ENCODE results near the gene DMPK.
A peak's percentile ranks its signal among the peaks of the same experiment; 100 is the strongest.

Gene DMPK

DNA sequence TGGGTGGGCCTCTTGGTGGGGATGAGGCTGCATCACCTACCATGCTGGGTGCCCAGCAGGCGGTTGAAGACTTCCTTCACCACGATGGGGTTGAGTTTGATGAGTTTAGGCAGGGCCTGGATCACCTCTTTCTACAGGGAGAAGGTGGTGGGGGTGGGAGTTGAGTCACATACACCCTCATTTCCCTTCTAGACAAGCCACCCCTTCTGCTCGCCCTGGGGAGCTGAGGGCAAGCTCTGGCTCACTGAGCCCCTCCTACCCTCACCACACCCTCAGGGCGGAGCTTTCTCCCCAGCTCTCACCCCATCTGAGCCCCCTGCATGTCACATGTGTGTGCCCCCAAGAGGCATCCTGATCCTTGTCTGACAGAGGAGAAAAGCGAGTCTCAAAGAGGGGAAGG lies 40.4 kb upstream of the DMPK start:
- Histone ChIP-seq H3K36me3 (ENCODE audit: control insufficient read depth in 1 of 2, insufficient read depth in 2 of 2, low read length in 2 of 2) (peaks cover 48 to 82% of the 10 kb centered on the region in 2 donors), H3K27ac (ENCODE audit: low read length) (no peak overlapping the region), H3K4me3 (ENCODE audit: low read depth in 1 of 2, low read length in 2 of 2) (no peak overlapping the region)

DNA sequence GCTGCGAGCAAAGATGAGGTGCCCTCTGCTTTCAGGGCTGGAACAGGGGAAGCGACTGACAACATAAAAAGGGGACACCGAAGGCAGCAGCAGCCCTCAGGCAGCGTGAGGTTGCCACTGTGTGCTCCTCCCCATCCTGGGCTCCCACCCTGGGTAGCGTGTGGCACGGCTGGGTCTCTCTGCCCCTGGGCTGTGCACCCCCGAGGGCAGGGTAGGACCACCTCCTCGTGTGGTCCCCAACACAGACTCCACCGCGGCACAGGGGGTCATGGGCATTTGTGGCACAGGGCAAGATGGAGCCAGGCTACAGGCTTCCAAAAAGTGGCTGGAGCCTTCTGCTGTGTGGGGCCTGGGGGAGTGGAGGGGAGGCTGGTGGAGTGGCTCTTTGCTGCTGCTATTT lies 39.3 kb upstream of the DMPK start:
- H3K27me3 ChIP-seq (ENCODE audit: low read depth, low read length) = no peaks in the 10 kb centered on the region
- H3K27ac ChIP-seq (ENCODE audit: low read length) = no peak overlapping the region
- no peaks in the 10 kb centered on the region for H3K9me3 ChIP-seq (ENCODE audit: control insufficient read depth in 1 of 2, low read length in 2 of 2)
- H3K4me3 ChIP-seq (ENCODE audit: low read depth in 1 of 2, low read length in 2 of 2) = no peak overlapping the region
- H3K36me3 ChIP-seq (ENCODE audit: control insufficient read depth in 1 of 2, insufficient read depth in 2 of 2, low read length in 2 of 2) = peaks cover 39 to 71% of the 10 kb centered on the region in 2 donors
- peaks cover 0 to 9% of the 10 kb centered on the region in 2 donors for H3K4me1 ChIP-seq (ENCODE audit: control insufficient read depth in 1 of 2, insufficient read depth in 2 of 2, low read length in 2 of 2)

More for the DNA sequence above, 40.4 kb upstream of the DMPK start:
- Histone ChIP-seq H3K9me3 (ENCODE audit: control insufficient read depth in 1 of 2, low read length in 2 of 2) (no peaks in the 10 kb centered on the region), H3K4me1 (ENCODE audit: control insufficient read depth in 1 of 2, insufficient read depth in 2 of 2, low read length in 2 of 2) (peaks cover 0 to 5% of the 10 kb centered on the region in 2 donors), H3K27me3 (ENCODE audit: low read depth, low read length) (no peaks in the 10 kb centered on the region)

DNA sequence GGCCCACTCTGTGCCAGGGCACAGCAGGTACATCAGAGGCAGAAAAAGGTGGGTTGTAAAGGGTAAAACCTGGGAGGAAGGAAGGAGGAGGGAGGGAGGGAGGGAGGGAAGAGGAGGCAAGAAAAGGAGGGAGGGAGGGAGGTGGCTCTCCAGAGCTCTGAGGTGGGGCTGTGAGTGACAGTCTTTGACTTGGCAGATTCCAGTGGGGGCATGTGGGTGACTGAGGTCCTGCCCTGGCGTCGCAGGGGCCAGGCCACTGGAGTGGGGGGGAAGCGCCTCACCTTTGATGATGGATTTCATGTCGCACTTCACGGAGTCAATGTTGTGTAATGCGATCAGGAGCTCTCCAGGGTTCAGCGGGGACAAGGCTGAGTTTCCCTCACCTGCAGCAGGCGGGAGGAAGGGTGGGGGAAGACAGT lies 38.8 kb upstream of the DMPK start:
- Histone ChIP-seq H3K9me3 (ENCODE audit: control insufficient read depth in 1 of 2, low read length in 2 of 2) (no peaks in the 10 kb centered on the region), H3K27me3 (ENCODE audit: low read depth, low read length) (no peaks in the 10 kb centered on the region), H3K36me3 (ENCODE audit: control insufficient read depth in 1 of 2, insufficient read depth in 2 of 2, low read length in 2 of 2) (peaks cover 35 to 67% of the 10 kb centered on the region in 2 donors), H3K4me3 (ENCODE audit: low read depth in 1 of 2, low read length in 2 of 2) (no peak overlapping the region), H3K27ac (ENCODE audit: low read length) (no peak overlapping the region), H3K4me1 (ENCODE audit: control insufficient read depth in 1 of 2, insufficient read depth in 2 of 2, low read length in 2 of 2) (peaks cover 0 to 11% of the 10 kb centered on the region in 2 donors)

DNA sequence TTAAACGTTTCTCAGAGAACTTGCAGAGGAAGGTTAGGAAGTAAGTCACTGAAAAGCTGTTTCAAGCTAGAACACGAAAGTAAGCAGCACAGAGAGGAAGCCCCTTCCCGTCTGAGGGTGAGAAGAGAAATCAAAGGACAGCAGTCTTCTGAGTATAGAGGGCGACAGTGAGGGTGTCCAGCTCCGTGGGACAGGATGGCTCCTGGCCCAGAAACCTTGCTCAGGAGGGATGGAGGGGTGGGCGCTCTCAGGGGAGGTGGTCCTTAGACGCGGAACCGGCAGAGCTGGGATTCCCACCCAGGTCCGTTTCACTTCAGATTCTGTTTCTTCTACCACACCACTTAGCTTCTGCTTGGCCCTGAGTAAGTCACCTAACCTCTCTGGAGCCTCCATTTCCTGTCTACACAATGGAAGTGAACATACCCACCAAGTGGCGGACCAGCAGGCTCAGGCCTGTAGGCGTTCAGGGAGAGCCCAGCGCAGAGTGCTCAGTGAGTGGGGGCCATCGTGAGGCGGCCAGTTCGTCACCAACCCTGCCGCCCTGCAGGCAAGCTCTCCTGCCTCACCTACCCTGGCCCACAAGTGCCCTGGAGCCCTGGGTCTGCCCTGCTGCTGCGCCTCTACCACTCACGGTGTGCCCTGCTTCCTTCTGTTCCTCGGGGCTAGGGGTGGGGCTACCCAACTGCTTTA lies 38.3 kb upstream of the DMPK start:
- peaks cover 30 to 61% of the 10 kb centered on the region in 2 donors for H3K36me3 ChIP-seq (ENCODE audit: control insufficient read depth in 1 of 2, insufficient read depth in 2 of 2, low read length in 2 of 2)
- H3K27me3 ChIP-seq (ENCODE audit: low read depth, low read length) = no peaks in the 10 kb centered on the region
- H3K9me3 ChIP-seq (ENCODE audit: control insufficient read depth in 1 of 2, low read length in 2 of 2) = no peaks in the 10 kb centered on the region
- no peak overlapping the region for H3K4me3 ChIP-seq (ENCODE audit: low read depth in 1 of 2, low read length in 2 of 2)
- no peak overlapping the region for H3K27ac ChIP-seq (ENCODE audit: low read length)
- H3K4me1 ChIP-seq (ENCODE audit: control insufficient read depth in 1 of 2, insufficient read depth in 2 of 2, low read length in 2 of 2) = peaks cover 0 to 15% of the 10 kb centered on the region in 2 donors

DNA sequence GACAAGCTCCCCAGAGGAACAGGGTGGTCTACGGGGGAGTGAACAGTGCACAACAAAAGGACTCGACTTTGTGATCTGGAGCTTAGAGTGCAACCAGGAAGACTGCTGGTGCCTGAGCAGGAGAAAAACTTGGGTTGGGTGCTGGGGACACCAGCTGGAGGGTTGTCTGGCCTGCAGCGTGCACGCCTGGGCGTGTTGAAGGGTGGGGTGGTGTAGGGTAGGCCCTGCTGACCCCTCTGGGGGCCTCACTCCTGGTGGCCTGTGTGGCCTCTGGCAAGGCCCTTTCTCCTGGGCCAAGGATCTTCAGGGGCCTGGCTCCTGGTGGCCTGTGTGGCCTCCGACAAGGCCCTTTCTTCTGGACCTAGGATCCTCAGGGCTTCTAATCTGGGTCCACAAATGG lies 37.5 kb upstream of the DMPK start:
- Histone ChIP-seq H3K27ac (ENCODE audit: low read length) (no peak overlapping the region), H3K27me3 (ENCODE audit: low read depth, low read length) (no peaks in the 10 kb centered on the region), H3K4me1 (ENCODE audit: control insufficient read depth in 1 of 2, insufficient read depth in 2 of 2, low read length in 2 of 2) (peaks cover 0 to 22% of the 10 kb centered on the region in 2 donors), H3K36me3 (ENCODE audit: control insufficient read depth in 1 of 2, insufficient read depth in 2 of 2, low read length in 2 of 2) (peaks cover 24 to 53% of the 10 kb centered on the region in 2 donors), H3K4me3 (ENCODE audit: low read depth in 1 of 2, low read length in 2 of 2) (no peak overlapping the region), H3K9me3 (ENCODE audit: control insufficient read depth in 1 of 2, low read length in 2 of 2) (no peaks in the 10 kb centered on the region)

DNA sequence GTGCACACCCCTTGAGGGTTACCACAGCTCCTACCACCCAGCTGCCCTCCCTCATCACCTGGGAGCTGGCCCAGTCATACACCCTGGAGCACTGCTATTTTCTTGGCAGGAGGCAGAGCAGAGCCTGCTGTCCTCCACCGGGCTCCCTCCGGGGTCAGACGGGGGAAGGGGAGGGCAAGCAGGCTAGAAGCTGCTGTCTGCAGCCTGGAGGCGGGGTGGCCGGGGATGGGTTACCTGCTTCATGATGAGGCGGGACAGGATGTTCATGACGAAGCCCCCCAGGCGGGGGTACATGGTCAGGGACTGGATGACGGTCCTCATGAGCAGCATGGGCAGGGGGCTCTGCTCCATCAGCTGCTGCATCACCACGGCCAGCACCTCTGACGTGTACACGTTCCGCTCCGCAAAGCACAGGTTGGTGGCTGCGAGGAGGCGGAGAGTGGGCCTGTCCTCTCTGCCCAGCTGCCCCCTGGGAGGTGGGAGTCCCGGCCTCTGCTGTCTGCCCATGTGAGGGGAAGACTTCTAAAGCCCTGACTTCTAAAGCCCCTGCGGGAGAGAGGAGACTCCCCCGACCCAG lies 35.5 kb upstream of the DMPK start:
- no peaks in the 10 kb centered on the region for H3K9me3 ChIP-seq (ENCODE audit: control insufficient read depth in 1 of 2, low read length in 2 of 2)
- H3K27me3 ChIP-seq (ENCODE audit: low read depth, low read length) = no peaks in the 10 kb centered on the region
- peaks cover 0 to 20% of the 10 kb centered on the region in 2 donors for H3K4me1 ChIP-seq (ENCODE audit: control insufficient read depth in 1 of 2, insufficient read depth in 2 of 2, low read length in 2 of 2)
- no peak overlapping the region for H3K4me3 ChIP-seq (ENCODE audit: low read depth in 1 of 2, low read length in 2 of 2)
- H3K27ac ChIP-seq (ENCODE audit: low read length) = no peak overlapping the region
- H3K36me3 ChIP-seq (ENCODE audit: control insufficient read depth in 1 of 2, insufficient read depth in 2 of 2, low read length in 2 of 2) = peaks cover 8 to 35% of the 10 kb centered on the region in 2 donors

DNA sequence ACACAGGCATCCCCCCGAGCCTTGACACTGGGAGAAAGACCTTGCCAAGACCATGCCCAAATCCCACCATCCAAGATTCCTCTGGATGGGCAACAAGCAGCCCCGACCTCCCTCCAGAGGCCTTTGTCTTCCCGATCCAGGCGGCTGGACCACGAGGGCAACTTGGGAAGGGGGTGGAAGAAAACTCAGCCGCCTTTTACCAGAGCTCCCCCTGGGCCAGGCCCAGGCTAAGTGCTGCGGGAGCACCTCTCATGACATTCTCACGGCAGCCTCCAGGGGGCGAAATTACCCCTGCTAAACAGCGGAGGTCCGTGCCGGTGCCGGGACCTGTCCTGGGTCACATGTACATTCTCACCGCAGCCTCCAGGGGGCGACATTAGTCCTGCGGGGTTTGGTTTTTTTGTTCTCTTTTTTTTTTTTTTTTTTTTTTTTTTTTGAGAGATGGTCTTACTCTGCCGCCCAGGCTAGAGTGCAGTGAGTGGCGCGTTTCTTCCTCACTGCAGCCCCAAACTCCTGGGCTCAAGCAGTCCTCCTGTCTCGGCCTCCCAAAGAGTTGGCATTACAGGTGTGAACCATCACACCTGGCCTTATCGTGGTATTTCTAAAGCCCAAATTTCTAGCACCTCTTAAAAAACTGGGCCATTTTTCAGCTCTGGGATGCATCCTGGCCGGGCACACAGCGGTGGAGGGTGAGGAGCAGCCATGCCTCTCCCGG lies 34.9 kb upstream of the DMPK start:
- no peak overlapping the region for H3K27ac ChIP-seq (ENCODE audit: low read length)
- peaks cover 7 to 28% of the 10 kb centered on the region in 2 donors for H3K36me3 ChIP-seq (ENCODE audit: control insufficient read depth in 1 of 2, insufficient read depth in 2 of 2, low read length in 2 of 2)
- no peaks in the 10 kb centered on the region for H3K9me3 ChIP-seq (ENCODE audit: control insufficient read depth in 1 of 2, low read length in 2 of 2)
- H3K4me3 ChIP-seq (ENCODE audit: low read depth in 1 of 2, low read length in 2 of 2) = no peak overlapping the region
- H3K4me1 ChIP-seq (ENCODE audit: control insufficient read depth in 1 of 2, insufficient read depth in 2 of 2, low read length in 2 of 2) = peaks cover 0 to 20% of the 10 kb centered on the region in 2 donors
- H3K27me3 ChIP-seq (ENCODE audit: low read depth, low read length) = no peaks in the 10 kb centered on the region

DNA sequence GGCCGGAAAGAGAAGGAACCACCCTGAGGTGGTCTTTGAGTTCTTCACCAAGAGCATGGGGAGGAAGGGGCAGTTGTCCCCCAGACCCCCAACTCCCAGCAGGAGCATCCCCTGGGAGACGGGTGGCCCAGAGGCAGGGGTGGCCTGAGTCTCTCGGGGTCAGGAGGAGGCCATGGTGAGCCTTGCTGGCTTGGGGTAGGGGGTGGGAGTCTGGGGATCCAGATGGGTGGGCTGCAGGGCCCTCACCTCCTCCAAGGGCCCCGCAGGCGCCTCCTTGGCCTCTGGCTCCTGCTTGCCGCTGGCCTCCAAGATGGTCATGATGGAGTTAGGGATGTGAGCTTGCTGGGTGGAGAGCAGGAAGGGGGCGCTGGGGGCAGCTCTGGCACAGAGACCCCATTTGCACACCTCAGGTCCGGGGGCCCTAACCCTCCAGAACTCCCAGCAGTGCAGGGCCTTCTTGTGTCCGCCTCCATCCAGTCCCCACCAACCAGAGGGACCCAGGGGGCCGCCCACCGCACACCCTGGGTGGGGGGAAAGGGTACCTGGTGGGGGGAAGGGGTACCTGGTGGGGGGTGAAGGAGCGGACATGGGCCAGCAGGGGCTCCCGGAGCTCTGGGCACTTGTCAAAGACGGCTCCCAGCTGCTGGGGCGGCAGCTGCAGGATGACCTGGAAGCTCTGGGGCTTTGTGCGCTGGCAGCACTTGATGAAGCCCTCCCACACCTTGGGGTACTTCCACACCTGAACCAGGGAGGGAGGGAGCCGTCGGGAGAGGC lies 34.1 kb upstream of the DMPK start:
- no peak overlapping the region for H3K4me3 ChIP-seq (ENCODE audit: low read depth in 1 of 2, low read length in 2 of 2)
- H3K27ac ChIP-seq (ENCODE audit: low read length) = no peak overlapping the region
- peaks cover 7 to 24% of the 10 kb centered on the region in 2 donors for H3K36me3 ChIP-seq (ENCODE audit: control insufficient read depth in 1 of 2, insufficient read depth in 2 of 2, low read length in 2 of 2)
- no peaks in the 10 kb centered on the region for H3K9me3 ChIP-seq (ENCODE audit: control insufficient read depth in 1 of 2, low read length in 2 of 2)
- H3K4me1 ChIP-seq (ENCODE audit: control insufficient read depth in 1 of 2, insufficient read depth in 2 of 2, low read length in 2 of 2) = peaks cover 0 to 20% of the 10 kb centered on the region in 2 donors
- no peaks in the 10 kb centered on the region for H3K27me3 ChIP-seq (ENCODE audit: low read depth, low read length)

DNA sequence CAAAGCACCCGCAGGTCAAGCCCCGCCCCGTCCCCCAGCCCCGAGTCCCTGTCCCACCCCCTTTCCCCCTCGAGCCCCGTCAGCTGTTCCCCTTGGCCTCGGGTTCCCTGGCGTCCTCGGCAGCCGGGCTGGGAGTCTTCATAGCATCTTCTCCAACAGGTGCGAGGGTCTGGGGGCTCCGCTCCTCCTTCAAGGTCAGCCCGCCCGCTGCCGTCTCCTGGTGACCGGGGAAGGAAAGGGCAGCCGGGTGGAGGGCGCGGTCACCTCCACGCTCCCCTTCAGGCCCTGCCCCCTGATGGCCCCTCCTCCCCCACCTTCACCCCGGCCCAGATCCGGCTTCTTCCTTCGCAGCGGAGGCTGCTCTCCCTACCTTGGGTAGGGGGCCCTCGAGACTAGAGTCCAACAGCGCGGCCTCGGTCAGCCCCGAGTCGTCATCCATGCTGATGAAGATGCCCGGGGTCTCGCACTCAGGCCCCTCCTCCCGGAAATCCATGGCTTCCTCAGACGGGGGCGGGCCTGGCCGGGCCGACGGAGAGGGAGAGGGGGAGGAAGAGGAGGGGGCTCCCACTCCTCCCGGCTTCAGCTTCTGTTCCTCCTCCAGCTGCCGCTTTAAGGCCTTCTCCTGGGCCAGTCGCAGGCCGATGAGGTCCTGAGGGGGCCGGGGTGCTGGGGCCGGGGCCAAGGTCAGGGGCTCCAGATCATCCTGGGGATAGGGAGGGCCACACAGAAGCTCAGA lies 33.4 kb upstream of the DMPK start:
- H3K9me3 ChIP-seq (ENCODE audit: control insufficient read depth in 1 of 2, low read length in 2 of 2) = no peaks in the 10 kb centered on the region
- H3K4me3 ChIP-seq (ENCODE audit: low read depth in 1 of 2, low read length in 2 of 2) = peak overlapping the region in 1 of 2 donors; percentile 51
- H3K27me3 ChIP-seq (ENCODE audit: low read depth, low read length) = no peaks in the 10 kb centered on the region
- H3K36me3 ChIP-seq (ENCODE audit: control insufficient read depth in 1 of 2, insufficient read depth in 2 of 2, low read length in 2 of 2) = peaks cover 7 to 16% of the 10 kb centered on the region in 2 donors
- no peak overlapping the region for H3K27ac ChIP-seq (ENCODE audit: low read length)
- H3K4me1 ChIP-seq (ENCODE audit: control insufficient read depth in 1 of 2, insufficient read depth in 2 of 2, low read length in 2 of 2) = peaks cover 0 to 20% of the 10 kb centered on the region in 2 donors

DNA sequence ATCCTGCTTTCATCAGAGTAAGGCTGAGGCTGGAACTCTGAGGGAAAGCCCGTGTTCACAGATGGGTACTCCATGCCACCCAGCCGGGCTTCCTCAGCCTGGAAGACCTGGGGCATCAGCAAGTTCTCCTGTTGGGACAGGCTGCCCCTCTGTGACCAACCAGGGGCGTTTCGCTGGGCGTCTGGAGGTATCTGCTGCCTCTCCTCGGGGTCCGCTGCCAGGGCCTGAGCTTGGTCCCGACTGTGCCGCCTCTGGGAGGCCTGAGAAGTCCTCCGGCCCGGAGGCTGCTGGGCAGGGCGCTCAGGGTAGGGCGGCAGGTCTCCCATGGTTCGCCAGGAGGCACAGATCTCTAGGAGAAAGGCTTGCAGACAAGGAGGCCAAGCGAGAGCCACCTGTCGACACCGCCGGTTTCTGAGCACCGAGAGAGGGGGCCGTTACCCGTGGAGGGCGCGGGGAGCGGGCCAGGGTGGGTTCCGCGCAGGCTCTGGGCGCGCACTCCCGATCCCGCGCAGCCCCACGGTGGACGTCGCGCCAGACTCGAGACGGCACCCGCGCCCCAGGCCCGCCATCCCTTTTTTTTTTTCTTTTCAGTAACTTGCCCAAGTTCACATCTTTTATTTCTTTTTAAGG lies 32.7 kb upstream of the DMPK start, which contains the start of gene RSPH6A:
RSPH6A (minus strand) TSS at position 458 of the 630 bp plus-strand sequence; CDS start at position 326, 132 bp downstream.
- Histone ChIP-seq H3K27me3 (ENCODE audit: low read depth, low read length) (no peaks in the 10 kb centered on the region), H3K4me1 (ENCODE audit: control insufficient read depth in 1 of 2, insufficient read depth in 2 of 2, low read length in 2 of 2) (peaks cover 0 to 20% of the 10 kb centered on the region in 2 donors), H3K9me3 (ENCODE audit: control insufficient read depth in 1 of 2, low read length in 2 of 2) (no peaks in the 10 kb centered on the region), H3K27ac (ENCODE audit: low read length) (no peak within 1 kb of the TSS), H3K36me3 (ENCODE audit: control insufficient read depth in 1 of 2, insufficient read depth in 2 of 2, low read length in 2 of 2) (peaks cover under 1 to 10% of the 10 kb centered on the region in 2 donors), H3K4me3 (ENCODE audit: low read depth in 1 of 2, low read length in 2 of 2) (peak within 1 kb of the TSS in 1 of 2 donors; percentile 51)

Data from muscle layer of duodenum (tissue), 2 donors.